Activated CD4-positive, alpha-beta memory T cell treated with anti-CD3 and anti-CD28 coated beads for 36 hours (primary cell): ENCODE results near the gene EXTL2. TPM values are rescaled to one million over a fixed set of nuclear protein-coding genes. Genes with fewer than 3 reads are reported as not detected.

ENCODE experiments used
- CTCF ChIA-PET: fragments of 350-600 bp; sonication (Branson Sonifier 250); formaldehyde crosslinking; loops from one replicate; lab custom pipeline; 2021; ENCODE audit warnings: antibody characterized with exemption, inconsistent platforms; lab: Charles Lee
- POLR2A ChIA-PET: fragments of 350-600 bp; sonication (Branson Sonifier 250); formaldehyde crosslinking; loops from one replicate; lab custom pipeline; 2021; ENCODE audit warnings: antibody characterized with exemption; lab: Charles Lee
- DNase-seq: peaks from one replicate; pipeline ENCODE4 v3.0.0-alpha.2; 2020
- H3K27ac Mint-ChIP-seq: one replicate; pipeline ENCODE4 v1.8.0; 2021; ENCODE audit warnings: mixed read lengths
- H3K27me3 Mint-ChIP-seq: one replicate; pipeline ENCODE4 v1.8.0; 2021; ENCODE audit warnings: mixed read lengths
- H3K36me3 Mint-ChIP-seq: one replicate; pipeline ENCODE4 v1.8.0; 2021; ENCODE audit warnings: mixed read lengths
- H3K4me1 Mint-ChIP-seq: one replicate; pipeline ENCODE4 v1.8.0; 2021; ENCODE audit warnings: low read depth, mixed read lengths
- H3K4me3 Mint-ChIP-seq: one replicate; pipeline ENCODE4 v1.8.0; 2021; ENCODE audit warnings: mild to moderate bottlenecking, mixed read lengths
- H3K9me3 Mint-ChIP-seq: one replicate; pipeline ENCODE4 v1.8.0; 2021; ENCODE audit warnings: mixed read lengths
- intact Hi-C: fragments of 100-400 bp; cut with micrococcal nuclease; formaldehyde crosslinking; loops from one replicate; pipeline ENCODE4 v1.15.1; 2023
- total RNA-seq, 2 experiments: library from RNA; stranded (reverse); gene quantifications; one replicate each; pipeline ENCODE4 v1.2.3, GENCODE V29; 2021

EXTL2 gene
- total RNA-seq, 2 experiments from 2014 or later: 3.0 to 3.9 TPM

DNA sequence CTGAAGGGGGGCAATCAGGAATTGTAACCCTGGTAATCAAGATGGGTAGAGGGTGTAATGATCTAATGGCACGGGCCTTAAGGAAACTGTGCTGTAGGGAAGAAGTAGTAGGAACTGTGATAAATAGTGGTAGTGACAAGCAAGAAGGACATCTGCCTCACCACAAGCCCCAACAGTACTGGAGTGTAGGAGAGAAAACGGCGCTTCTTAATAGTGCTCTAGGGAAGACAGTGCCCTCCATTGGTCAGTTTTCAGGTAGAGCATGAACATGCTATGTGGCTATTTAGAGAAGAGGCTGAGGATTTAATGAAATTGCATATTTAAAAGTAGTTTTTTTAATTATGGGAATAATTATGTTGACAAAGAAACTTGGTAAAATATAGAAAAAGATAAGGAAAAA lies 33.5 kb upstream of the EXTL2 start:
- H3K4me1 Mint-ChIP-seq: peaks cover 58% of the 10 kb centered on the region
- CTCF ChIA-PET: interaction anchor here (1.3 to 1.5 kb wide), 3 partner anchors 31 to 381 kb away, joined by 3 to 8 read pairs (median 6); no protein-coding TSS in a partner anchor
- intact Hi-C loops: loop anchor here (5.0 kb wide), 1 partner anchor 79 kb away; no protein-coding TSS in a partner anchor

DNA sequence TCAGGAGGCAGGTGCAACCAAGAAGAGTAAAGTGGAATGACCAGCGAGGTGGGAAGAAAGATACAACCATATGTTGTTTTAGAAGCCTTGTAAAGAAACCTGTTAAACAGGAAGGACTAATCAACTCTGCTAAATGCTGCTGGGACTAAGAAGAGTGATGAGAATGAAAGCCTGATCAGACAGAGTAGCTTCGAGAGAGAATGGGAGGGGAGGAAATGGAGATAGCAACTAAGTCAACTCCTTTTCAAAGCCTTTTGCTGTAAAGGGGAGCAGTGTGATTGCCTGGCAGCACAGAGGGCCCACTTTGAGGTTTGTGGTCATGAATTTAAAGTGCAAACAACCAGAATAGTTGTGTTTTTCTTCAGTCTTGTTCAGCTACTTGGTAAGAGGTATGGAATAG lies 32.6 kb upstream of the EXTL2 start:
- CTCF ChIA-PET: interaction anchor here (1.3 to 1.5 kb wide), 3 partner anchors 32 to 382 kb away, joined by 3 to 8 read pairs (median 6); no protein-coding TSS in a partner anchor
- Mint-ChIP-seq H3K4me1 (peaks cover 61% of the 10 kb centered on the region), H3K4me3 (no peak overlapping the region), H3K27ac (no peak overlapping the region), H3K27me3 (no peaks in the 10 kb centered on the region), H3K36me3 (peaks cover 41% of the 10 kb centered on the region), H3K9me3 (peaks cover 14% of the 10 kb centered on the region)
- peak; percentile 58 for DNase-seq
- POLR2A ChIA-PET: interaction anchor here (1.0 to 1.2 kb wide), 2 partner anchors 100 to 312 kb away, joined by 3 read pairs; no protein-coding TSS in a partner anchor
- intact Hi-C loops: loop anchor here (1.0 to 5.0 kb wide), 5 partner anchors 11 to 185 kb away; partner anchors contain the start of gene SLC30A7

More for the DNA sequence above, 33.5 kb upstream of the EXTL2 start:
- Mint-ChIP-seq H3K27me3 (no peaks in the 10 kb centered on the region), H3K9me3 (peaks cover 20% of the 10 kb centered on the region), H3K36me3 (peaks cover 44% of the 10 kb centered on the region), H3K27ac (no peak overlapping the region), H3K4me3 (no peak overlapping the region)
- DNase-seq: no peak
- POLR2A ChIA-PET: interaction anchor here (1.2 kb wide), 1 partner anchor 99 kb away, joined by 3 read pairs; no protein-coding TSS in a partner anchor

DNA sequence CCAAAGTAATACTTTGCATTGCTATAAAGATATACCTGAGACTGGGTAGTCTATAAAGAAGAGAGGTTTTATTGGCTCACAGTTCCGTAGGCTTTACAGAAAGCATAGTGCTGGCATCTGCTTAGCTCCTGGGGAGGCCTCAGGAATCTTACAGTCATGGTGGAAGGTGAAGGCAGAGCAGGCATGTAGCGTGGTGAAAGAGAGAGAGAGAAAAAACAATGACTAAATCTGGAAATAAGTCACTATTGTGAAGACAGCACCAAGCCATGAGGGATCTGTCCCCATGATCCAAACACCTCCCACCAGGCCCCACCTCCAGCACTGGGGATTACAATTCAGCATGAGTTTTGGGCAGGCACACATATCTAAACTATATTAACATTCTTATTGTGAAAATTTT lies 31.6 kb upstream of the EXTL2 start:
- Mint-ChIP-seq H3K4me3 (no peak overlapping the region), H3K4me1 (peaks cover 60% of the 10 kb centered on the region), H3K27me3 (no peaks in the 10 kb centered on the region), H3K27ac (peak overlapping the region; percentile 46), H3K9me3 (peaks cover 14% of the 10 kb centered on the region), H3K36me3 (peaks cover 38% of the 10 kb centered on the region)
- DNase-seq: peak; percentile 16
- intact Hi-C loops: loop anchor here (2.0 to 5.0 kb wide), 3 partner anchors 27 to 81 kb away; partner anchors contain the start of gene SLC30A7
- POLR2A ChIA-PET: interaction anchor here (0.8 kb wide), 1 partner anchor 28 kb away, joined by 3 read pairs; no protein-coding TSS in a partner anchor
- CTCF ChIA-PET: interaction anchor here (1.0 to 6.2 kb wide), 3 partner anchors 312 to 365 kb away, joined by 3 to 63 read pairs (median 5); no protein-coding TSS in a partner anchor

DNA sequence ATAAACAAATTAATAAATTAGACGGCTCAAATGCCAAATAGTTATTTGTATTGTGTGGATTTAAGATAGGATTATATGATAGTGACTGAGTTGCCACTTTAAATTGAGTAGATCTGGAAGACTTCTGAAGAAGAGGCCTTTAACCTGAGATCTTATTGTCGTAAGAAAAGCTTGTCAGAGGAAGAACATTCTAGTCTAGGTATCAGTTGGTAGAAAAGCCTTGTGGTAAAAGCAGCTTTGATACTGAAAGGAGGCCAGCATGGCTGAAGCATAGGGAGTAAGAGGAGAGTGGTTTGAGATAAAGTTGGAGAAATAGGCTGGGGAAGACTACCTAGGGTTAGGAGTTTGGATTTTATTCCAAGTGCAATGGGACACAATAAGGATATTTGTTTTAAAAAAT lies 30.3 kb upstream of the EXTL2 start:
- Mint-ChIP-seq H3K27me3 (no peaks in the 10 kb centered on the region), H3K4me3 (no peak overlapping the region), H3K4me1 (peaks cover 57% of the 10 kb centered on the region), H3K9me3 (peaks cover 14% of the 10 kb centered on the region), H3K27ac (peak overlapping the region; percentile 77), H3K36me3 (peaks cover 36% of the 10 kb centered on the region)
- ChIA-PET POLR2A (no interaction called here), CTCF (interaction anchor here (1.3 to 6.2 kb wide), 2 partner anchors 314 to 363 kb away, joined by 5 to 63 read pairs; no protein-coding TSS in a partner anchor)
- intact Hi-C loops: loop anchor here (1.0 to 5.0 kb wide), 3 partner anchors 82 to 366 kb away; no protein-coding TSS in a partner anchor
- DNase-seq: no peak

DNA sequence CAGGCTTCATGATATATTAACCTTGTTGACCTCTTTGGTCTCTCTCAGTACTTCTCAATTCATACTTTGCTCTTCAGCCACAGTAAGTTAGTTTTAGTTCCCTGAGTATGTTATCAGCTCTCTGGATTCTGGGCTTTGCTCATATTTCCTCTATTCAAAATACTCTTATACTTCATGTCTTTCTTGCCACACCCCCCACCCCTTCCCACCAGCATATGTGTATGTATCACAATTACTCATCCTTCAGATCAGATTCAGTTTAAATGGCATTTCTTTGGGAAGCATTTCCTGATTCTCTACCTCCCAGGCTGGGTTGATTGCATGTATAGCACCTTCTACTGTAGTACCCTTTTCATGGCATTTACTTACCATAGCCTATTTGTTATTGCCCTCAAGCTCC lies 29.6 kb upstream of the EXTL2 start:
- peaks cover 53% of the 10 kb centered on the region for H3K4me1 Mint-ChIP-seq
- H3K27me3 Mint-ChIP-seq: no peaks in the 10 kb centered on the region
- ChIA-PET POLR2A (interaction anchor here (0.6 to 1.5 kb wide), 3 partner anchors 28 to 316 kb away, joined by 3 to 4 read pairs (median 3); partner anchors contain the start of gene SLC30A7), CTCF (interaction anchor here (1.0 to 6.2 kb wide), 4 partner anchors 15 to 433 kb away, joined by 3 to 63 read pairs (median 20); no protein-coding TSS in a partner anchor)
- peak overlapping the region; percentile 69 for H3K27ac Mint-ChIP-seq
- H3K36me3 Mint-ChIP-seq: peaks cover 32% of the 10 kb centered on the region
- H3K9me3 Mint-ChIP-seq: peaks cover 14% of the 10 kb centered on the region
- DNase-seq: peak; percentile 55
- H3K4me3 Mint-ChIP-seq: no peak overlapping the region
- intact Hi-C loops: loop anchor here (1.0 to 2.0 kb wide), 2 partner anchors 255 to 367 kb away; no protein-coding TSS in a partner anchor

DNA sequence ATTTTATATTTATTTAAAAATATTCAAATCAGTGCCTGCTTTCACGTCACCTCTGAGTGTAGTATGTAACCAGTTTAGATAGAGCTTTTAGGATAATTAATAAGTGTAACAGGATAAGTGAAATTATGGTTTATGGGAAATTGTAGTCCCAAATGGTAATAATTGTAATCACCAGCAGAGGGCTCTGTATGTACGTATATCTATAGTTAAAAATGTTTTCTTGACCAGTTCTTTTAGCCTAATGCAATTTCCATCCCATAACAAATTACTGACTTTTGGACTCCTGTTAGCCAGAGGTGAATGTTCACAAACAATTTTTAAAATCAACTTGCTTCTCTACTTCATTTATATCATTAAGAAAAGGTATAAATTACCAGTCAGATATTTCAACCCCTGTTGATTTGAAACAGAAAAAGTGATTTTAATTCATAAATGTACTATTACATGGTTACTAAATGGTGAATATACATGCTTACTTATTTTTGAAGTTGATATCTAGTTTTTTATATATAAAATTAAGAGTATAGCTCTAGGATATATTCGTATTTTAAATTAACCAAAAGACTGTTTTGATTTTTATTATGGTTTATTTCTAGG lies 26.6 kb upstream of the EXTL2 start:
- H3K27me3 Mint-ChIP-seq: no peaks in the 10 kb centered on the region
- peaks cover 56% of the 10 kb centered on the region for H3K4me1 Mint-ChIP-seq
- ChIA-PET POLR2A (no interaction called here), CTCF (interaction anchor here (0.5 to 6.2 kb wide), 13 partner anchors 9 to 435 kb away, joined by 3 to 63 read pairs (median 3); no protein-coding TSS in a partner anchor)
- peaks cover 44% of the 10 kb centered on the region for H3K36me3 Mint-ChIP-seq
- no peak overlapping the region for H3K4me3 Mint-ChIP-seq
- DNase-seq: no peak
- peaks cover 13% of the 10 kb centered on the region for H3K9me3 Mint-ChIP-seq
- H3K27ac Mint-ChIP-seq: peak overlapping the region; percentile 52
- intact Hi-C loops: loop anchor here (1.0 to 2.0 kb wide), 4 partner anchors 106 to 436 kb away; no protein-coding TSS in a partner anchor

DNA sequence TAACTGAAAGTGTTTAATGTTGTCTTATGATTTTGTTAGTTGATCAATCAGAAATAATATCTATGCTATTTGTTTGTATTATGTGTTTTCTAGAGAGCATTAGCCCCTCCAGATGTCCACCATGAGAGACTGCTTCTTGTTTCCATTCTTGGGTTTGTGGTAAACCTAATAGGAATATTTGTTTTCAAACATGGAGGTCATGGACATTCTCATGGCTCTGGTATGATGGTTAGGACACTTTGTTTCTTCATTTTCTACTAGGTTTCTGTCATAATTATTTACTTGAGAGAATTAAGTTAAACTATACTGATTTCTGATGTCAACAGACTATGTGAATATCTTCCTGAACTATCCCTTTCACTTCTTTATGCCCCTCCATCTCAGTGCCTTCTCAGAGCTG lies 17.4 kb upstream of the EXTL2 start:
- ChIA-PET CTCF (interaction anchor here (1.4 kb wide), 1 partner anchor 377 kb away, joined by 3 read pairs; no protein-coding TSS in a partner anchor), POLR2A (interaction anchor here (0.6 kb wide), 1 partner anchor 381 kb away, joined by 3 read pairs; no protein-coding TSS in a partner anchor)
- H3K4me1 Mint-ChIP-seq: peaks cover 37% of the 10 kb centered on the region
- H3K36me3 Mint-ChIP-seq: peaks cover 61% of the 10 kb centered on the region
- intact Hi-C loops: no loop called here
- H3K9me3 Mint-ChIP-seq: no peaks in the 10 kb centered on the region
- no peak overlapping the region for H3K27ac Mint-ChIP-seq
- DNase-seq: no peak
- H3K27me3 Mint-ChIP-seq: no peaks in the 10 kb centered on the region
- no peak overlapping the region for H3K4me3 Mint-ChIP-seq

DNA sequence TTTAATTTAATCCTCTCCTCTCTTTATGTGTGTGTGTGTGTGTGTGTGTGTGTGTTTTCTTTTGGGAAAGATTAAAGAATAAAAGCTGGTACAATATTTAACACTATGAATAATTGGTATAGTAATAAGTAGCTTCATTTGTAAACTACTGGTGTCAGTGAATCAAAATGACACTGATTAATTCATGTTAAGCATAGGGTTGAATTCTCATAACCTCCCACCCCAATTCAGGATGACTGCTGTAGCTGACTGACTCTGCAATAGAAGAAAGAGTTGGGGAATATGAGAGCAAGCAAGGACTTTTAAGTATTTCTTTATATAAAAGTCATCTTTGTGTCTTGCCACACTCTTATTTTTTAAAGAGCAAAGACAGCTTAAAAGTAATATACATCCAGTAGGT lies 14.4 kb upstream of the EXTL2 start:
- Mint-ChIP-seq H3K27ac (peak overlapping the region; percentile 3), H3K9me3 (peaks cover 7% of the 10 kb centered on the region), H3K4me1 (peaks cover 46% of the 10 kb centered on the region), H3K4me3 (no peak overlapping the region), H3K36me3 (peaks cover 72% of the 10 kb centered on the region), H3K27me3 (no peaks in the 10 kb centered on the region)
- intact Hi-C loops: loop anchor here (1.0 kb wide), 1 partner anchor 11 kb away; no protein-coding TSS in a partner anchor
- POLR2A ChIA-PET: interaction anchor here (0.6 to 1.1 kb wide), 4 partner anchors 11 to 382 kb away, joined by 3 to 4 read pairs (median 3); no protein-coding TSS in a partner anchor
- no peak for DNase-seq
- CTCF ChIA-PET: interaction anchor here (0.9 to 1.8 kb wide), 10 partner anchors 8 to 450 kb away, joined by 3 to 12 read pairs (median 4); no protein-coding TSS in a partner anchor

DNA sequence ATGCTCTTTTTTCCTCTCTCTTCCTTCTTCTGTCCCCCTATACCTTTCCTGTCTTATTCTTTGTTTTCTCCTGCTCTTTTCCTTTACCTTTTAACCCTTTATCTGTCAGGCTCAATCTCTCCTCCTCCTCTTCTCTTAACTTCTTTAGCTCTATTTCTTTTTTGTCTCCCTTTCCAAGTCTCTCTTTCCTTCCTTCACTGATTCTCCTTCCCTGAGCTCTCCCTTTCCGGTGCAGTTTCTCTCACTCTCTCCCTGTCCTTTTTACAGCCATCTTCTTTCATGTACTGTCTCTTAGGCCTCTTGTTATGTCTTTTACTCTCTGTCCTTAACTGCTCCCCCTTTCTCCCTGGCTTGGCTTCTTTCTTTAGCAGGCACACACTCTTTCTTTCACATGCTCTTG lies 13.2 kb upstream of the EXTL2 start:
- Mint-ChIP-seq H3K4me3 (no peak overlapping the region), H3K27me3 (no peaks in the 10 kb centered on the region), H3K36me3 (peaks cover 67% of the 10 kb centered on the region), H3K27ac (no peak overlapping the region), H3K4me1 (peaks cover 43% of the 10 kb centered on the region), H3K9me3 (peaks cover 7% of the 10 kb centered on the region)
- intact Hi-C loops: no loop called here
- DNase-seq: no peak
- ChIA-PET CTCF (interaction anchor here (0.6 to 1.8 kb wide), 4 partner anchors 379 to 392 kb away, joined by 3 to 12 read pairs (median 4); no protein-coding TSS in a partner anchor), POLR2A (interaction anchor here (1.1 kb wide), 1 partner anchor 13 kb away, joined by 4 read pairs; no protein-coding TSS in a partner anchor)

DNA sequence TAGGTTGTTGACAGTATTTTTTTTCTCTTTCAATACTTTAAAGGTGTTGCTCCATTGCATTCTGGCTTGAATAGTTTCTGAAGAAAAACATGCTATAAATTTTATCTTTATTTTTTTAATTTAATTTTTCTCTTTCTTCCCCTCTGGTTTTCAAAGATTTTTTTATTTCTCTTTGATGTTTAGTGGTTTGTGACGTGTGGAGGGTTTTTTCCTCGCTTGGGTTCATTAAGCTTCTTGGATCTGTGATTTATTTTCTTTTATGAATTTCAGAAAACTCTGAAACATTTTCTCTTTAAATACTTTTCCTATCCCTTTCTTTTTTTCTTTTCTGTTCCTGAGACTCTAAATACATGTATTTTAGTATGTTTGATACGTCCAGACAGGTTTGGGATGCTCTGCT lies 10.5 kb upstream of the EXTL2 start:
- Mint-ChIP-seq H3K9me3 (peaks cover 7% of the 10 kb centered on the region), H3K36me3 (peaks cover 63% of the 10 kb centered on the region), H3K27ac (no peak overlapping the region), H3K27me3 (no peaks in the 10 kb centered on the region), H3K4me1 (peaks cover 58% of the 10 kb centered on the region), H3K4me3 (no peak overlapping the region)
- CTCF ChIA-PET: no interaction called here
- POLR2A ChIA-PET: interaction anchor here (0.7 kb wide), 1 partner anchor 28 kb away, joined by 3 read pairs; no protein-coding TSS in a partner anchor
- DNase-seq: no peak
- intact Hi-C loops: no loop called here

DNA sequence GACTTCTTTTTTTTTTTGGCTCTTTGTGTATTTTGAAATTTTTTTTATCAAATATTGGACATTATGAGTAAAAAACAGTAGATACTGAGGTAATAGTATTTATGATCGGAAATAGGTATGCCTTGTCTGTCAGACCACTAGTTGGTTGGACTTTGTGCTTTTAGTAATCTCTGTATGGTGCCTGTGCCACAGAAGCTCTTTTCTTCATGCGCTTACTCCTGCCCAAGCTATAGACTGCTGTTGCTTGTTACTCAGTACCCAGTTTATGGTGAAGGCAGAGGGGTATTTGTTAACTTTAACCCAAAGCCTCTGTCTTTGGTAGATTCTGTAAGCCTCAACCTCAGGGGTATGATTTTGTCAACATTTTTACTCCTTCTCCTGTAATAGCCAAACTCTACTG lies 9.9 kb upstream of the EXTL2 start:
- H3K27me3 Mint-ChIP-seq: no peaks in the 10 kb centered on the region
- POLR2A ChIA-PET: no interaction called here
- H3K27ac Mint-ChIP-seq: no peak overlapping the region
- DNase-seq: no peak
- H3K36me3 Mint-ChIP-seq: peaks cover 63% of the 10 kb centered on the region
- peaks cover 7% of the 10 kb centered on the region for H3K9me3 Mint-ChIP-seq
- intact Hi-C loops: no loop called here
- H3K4me1 Mint-ChIP-seq: peaks cover 61% of the 10 kb centered on the region
- CTCF ChIA-PET: interaction anchor here (0.6 kb wide), 1 partner anchor 426 kb away, joined by 7 read pairs; no protein-coding TSS in a partner anchor
- H3K4me3 Mint-ChIP-seq: no peak overlapping the region
